Stomach (tissue), 9 donors: ENCODE results near the gene ATP6V0E2. TPM values are rescaled to one million over a fixed set of nuclear protein-coding genes. Genes with fewer than 3 reads are reported as not detected.

Experiments
- DNase-seq, 2 donors: peaks; one replicate each; pipeline versions ENCODE4 v3.0.0 to v3.0.0-alpha.2; 2013 to 2019
- H3K27ac ChIP-seq, 5 donors: fragments of 200-600 bp in 4 of 5; sonication (generic) in 4 of 5; one replicate each; pipeline ENCODE4 v1.5.1; 2013 to 2019; ENCODE audit warnings: mild to moderate bottlenecking in 1 of 5, moderate library complexity in 1 of 5
- H3K27me3 ChIP-seq, 3 donors: fragments of 200-600 bp; sonication (generic); one replicate each; pipeline ENCODE4 v1.5.1; 2017 to 2019; ENCODE audit warnings: mixed run types in 1 of 3
- H3K36me3 ChIP-seq, 4 donors: fragments of 200-600 bp; sonication (generic); 1 replicate in 3 of 4; 2 replicates in 1 of 4; pipeline ENCODE4 v1.5.1; 2016 to 2019
- H3K4me1 ChIP-seq, 4 donors: fragments of 200-600 bp; sonication (generic); one replicate each; pipeline ENCODE4 v1.5.1; 2016 to 2019
- H3K4me3 ChIP-seq, 4 donors: fragments of 200-600 bp; sonication (generic) in 3 of 4; one replicate each; pipeline ENCODE4 v1.5.1; 2016 to 2019; ENCODE audit warnings: mild to moderate bottlenecking in 1 of 4
- H3K9me3 ChIP-seq, 4 donors: fragments of 200-600 bp; sonication (generic); one replicate each; pipeline ENCODE4 v1.5.1; 2016 to 2019
- EP300 ChIP-seq: sonication (generic); formaldehyde crosslinking; IDR thresholded peaks from one replicate; pipeline ENCODE4 v1.6.1; 2017; ENCODE audit warnings: antibody characterized with exemption
- POLR2A ChIP-seq, 4 donors: fragments of 450-650 bp; IDR thresholded peaks; one replicate each; pipeline ENCODE4 v1.6.1; 2016; ENCODE audit warnings: antibody characterized with exemption in 4 of 4, control low read depth in 2 of 4, mild to moderate bottlenecking in 1 of 4, moderate library complexity in 1 of 4
- POLR2AphosphoS5 ChIP-seq, 3 donors: sonication (generic); formaldehyde crosslinking; IDR thresholded peaks; one replicate each; pipeline ENCODE4 v1.6.1; 2016; ENCODE audit warnings: antibody characterized with exemption in 3 of 3
- WGBS, 5 donors: extraction: QIAGEN DNeasy Blood & Tissue Kit in 3 of 5; methylation state at CpG; one replicate each; pipeline versions ENCODE4 v1.1.5 to v1.1.7; 2013 to 2018; 5-methylcytosine and 5-hydroxymethylcytosine counted together
- intact Hi-C: fragments of 100-400 bp; cut with DNase I; formaldehyde crosslinking; loops from one replicate; pipeline ENCODE4 v1.15.1; 2023; ENCODE audit warnings: low total_unique reads
- polyA plus RNA-seq, 3 donors: library from polyadenylated mRNA; stranded (reverse); fragments of 200-250 nt; gene quantifications; one replicate each; pipeline ENCODE4 v1.2.3, GENCODE V29; 2013
- total RNA-seq, 5 donors: library from RNA; depleted of rRNA; stranded (reverse); fragments of >200 nt; gene quantifications; one replicate each; pipeline versions ENCODE4 v1.1.0 to v1.2.3, GENCODE V29; 2014 to 2016
- TF ChIP-seq, protein P1 (sequence below), 7 experiments: fragments of 450-650 bp in 4 of 7; fragments of 200-600 bp in 3 of 7; sonication (generic) in 3 of 7; IDR thresholded peaks; one replicate each; pipeline ENCODE4 v1.5.1; 2016 to 2019; ENCODE audit warnings: antibody characterized with exemption in 7 of 7, control low read depth in 2 of 7, mild to moderate bottlenecking in 1 of 7
- donor health status: healthy with polysubstance abuse.
- donor health status: Bipolar disorder and iron deficiency.
- donor health status: healthy.

ATP6V0E2 gene
- total and polyA plus RNA-seq, 8 donors: 5.1 to 83.5 (median 17.1) TPM; not detected in 1

DNA sequence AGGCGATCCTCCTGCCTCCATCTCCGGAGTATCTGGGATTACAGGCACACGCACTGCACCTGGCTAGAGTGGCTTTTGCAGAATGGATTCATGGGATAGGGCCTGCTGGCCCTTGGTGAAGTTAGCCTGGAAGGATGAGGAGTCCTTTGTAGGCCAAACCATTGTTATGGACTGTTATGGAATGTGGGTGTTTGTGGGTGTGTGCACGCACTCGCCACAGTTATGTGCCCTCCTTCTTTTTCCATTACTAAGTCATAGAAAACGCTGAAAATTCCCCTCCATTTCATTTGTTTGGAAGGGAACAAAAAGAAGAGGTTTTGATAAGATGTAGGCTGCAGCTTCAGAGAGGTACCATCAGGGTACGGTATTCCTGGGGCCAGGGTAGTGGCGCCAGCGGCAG lies 20.6 kb upstream of the ATP6V0E2 start:
- no peaks in the 10 kb centered on the region for H3K9me3 ChIP-seq
- H3K4me1 ChIP-seq: peaks cover 12 to 21% (median 17%) of the 10 kb centered on the region in 4 donors
- DNase-seq: no peak
- no peak overlapping the region for H3K4me3 ChIP-seq
- no peaks in the 10 kb centered on the region for H3K27me3 ChIP-seq
- no peak for TF ChIP-seq EP300
- TF ChIP-seq, protein P1, sequence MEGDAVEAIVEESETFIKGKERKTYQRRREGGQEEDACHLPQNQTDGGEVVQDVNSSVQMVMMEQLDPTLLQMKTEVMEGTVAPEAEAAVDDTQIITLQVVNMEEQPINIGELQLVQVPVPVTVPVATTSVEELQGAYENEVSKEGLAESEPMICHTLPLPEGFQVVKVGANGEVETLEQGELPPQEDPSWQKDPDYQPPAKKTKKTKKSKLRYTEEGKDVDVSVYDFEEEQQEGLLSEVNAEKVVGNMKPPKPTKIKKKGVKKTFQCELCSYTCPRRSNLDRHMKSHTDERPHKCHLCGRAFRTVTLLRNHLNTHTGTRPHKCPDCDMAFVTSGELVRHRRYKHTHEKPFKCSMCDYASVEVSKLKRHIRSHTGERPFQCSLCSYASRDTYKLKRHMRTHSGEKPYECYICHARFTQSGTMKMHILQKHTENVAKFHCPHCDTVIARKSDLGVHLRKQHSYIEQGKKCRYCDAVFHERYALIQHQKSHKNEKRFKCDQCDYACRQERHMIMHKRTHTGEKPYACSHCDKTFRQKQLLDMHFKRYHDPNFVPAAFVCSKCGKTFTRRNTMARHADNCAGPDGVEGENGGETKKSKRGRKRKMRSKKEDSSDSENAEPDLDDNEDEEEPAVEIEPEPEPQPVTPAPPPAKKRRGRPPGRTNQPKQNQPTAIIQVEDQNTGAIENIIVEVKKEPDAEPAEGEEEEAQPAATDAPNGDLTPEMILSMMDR (IDR thresholded peaks at IDR 0.05): no peak
- no peak for TF ChIP-seq POLR2AphosphoS5 (IDR thresholded peaks at IDR 0.05)
- no peak for TF ChIP-seq POLR2A (IDR thresholded peaks at IDR 0.05)
- WGBS, 5 donors: 92 to 94% (median 93%) methylated on average over 9 of the region's 9 CpGs
- peaks cover 0 to 55% (median 42%) of the 10 kb centered on the region in 4 donors for H3K36me3 ChIP-seq
- intact Hi-C loops: no loop called here
- H3K27ac ChIP-seq: no peak overlapping the region

DNA sequence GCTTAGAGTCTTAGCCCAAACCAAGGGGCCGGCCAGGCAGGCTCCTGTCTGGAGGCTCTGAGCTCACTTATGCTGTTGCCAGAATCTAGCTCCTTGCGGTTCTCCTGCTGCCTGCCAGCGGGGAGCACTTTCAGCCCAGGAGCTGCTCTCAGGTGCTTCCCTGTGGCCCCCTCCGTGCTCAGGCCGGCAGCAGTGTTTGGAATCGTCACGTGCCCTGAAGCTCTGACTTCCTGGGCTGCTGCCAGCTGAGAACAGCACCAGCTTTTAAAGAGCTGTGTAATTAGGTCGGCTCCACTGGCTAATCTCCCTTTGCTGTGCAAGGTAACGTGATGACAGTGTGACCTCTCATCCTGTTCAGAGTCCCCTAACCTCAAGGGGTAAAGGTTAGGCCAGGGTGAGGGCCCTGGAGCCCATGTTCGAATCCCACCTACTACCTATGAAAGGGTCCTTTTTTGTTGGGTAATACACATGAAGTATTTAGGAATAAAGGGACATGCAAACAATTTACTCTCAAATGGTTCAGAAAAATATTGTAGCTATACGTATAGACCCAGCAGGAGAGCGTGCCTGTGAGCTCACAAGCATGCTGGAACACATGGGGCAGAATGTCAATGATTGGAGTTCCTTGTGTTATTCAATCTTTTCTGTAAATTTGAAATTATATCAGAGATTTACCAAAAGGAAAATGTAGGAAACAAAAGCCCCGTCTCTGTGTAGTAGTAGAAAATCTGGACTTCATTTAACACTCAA lies 19.0 kb upstream of the ATP6V0E2 start:
- TF ChIP-seq EP300: no peak
- TF ChIP-seq, protein P1 (IDR thresholded peaks at IDR 0.05): no peak
- no peak for TF ChIP-seq POLR2AphosphoS5 (IDR thresholded peaks at IDR 0.05)
- no peak for TF ChIP-seq POLR2A (IDR thresholded peaks at IDR 0.05)
- Histone ChIP-seq H3K4me3 (no peak overlapping the region), H3K4me1 (peaks cover 12 to 21% (median 17%) of the 10 kb centered on the region in 4 donors), H3K36me3 (peaks cover 0 to 53% (median 36%) of the 10 kb centered on the region in 4 donors), H3K27ac (peak overlapping the region in 3 of 5 donors; percentile 6 to 52 (median 22)), H3K9me3 (no peaks in the 10 kb centered on the region), H3K27me3 (no peaks in the 10 kb centered on the region)
- DNase-seq: peak; percentile 90 to 93
- intact Hi-C loops: no loop called here
- 24 to 36% (median 29%) methylated on average over 11 to 13 of the region's 13 CpGs for WGBS, 5 donors

DNA sequence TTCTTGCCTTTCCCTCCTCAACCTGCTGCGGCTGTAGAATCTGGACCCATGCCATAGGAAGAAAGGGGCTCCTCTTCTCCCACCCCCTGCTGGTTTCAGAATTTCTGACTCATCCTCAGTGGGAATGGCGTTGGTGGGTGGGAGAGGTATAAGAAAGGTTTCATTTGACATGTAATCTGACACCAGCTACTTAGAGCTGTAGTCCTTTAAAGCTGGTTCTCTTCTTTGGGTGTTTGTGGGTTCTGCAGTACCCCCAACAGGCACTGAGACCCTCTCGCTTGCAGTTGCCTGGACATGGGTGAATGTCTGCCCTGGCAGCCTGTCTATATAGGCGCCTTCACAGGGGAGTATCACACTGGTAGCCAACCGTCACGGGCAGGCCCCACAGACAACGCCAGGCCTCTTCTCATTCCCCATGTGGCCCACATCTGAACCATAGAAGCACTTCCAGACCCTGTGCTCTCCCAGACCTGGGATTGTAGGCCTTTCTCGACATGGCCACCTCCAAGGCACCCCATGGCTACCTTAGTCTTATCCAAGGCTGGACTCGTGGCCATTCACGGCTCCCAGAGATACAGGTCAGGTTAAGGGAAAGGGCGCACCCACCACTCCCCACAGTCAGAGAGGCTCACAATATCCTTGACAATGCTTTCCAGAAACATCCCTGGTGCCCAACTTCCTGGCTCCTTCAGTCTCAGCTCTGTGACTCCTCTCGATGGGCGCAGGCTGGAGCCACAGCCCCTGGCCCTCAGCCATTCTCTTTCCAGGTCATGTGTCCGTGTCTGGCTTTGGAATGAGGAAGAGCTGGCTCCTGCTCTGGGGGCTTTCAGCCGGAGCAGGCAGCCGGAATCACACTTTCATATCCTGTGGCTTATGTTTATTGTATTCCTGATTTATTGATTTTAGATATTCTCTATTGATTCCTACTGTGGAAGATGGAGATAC lies 18.1 kb upstream of the ATP6V0E2 start:
- WGBS, 5 donors: 70 to 80% (median 76%) methylated on average over 16 of the region's 16 CpGs
- Histone ChIP-seq H3K4me3 (no peak overlapping the region), H3K27me3 (no peaks in the 10 kb centered on the region), H3K4me1 (peaks cover 12 to 21% (median 17%) of the 10 kb centered on the region in 4 donors), H3K9me3 (no peaks in the 10 kb centered on the region), H3K27ac (no peak overlapping the region), H3K36me3 (peaks cover 2 to 53% (median 36%) of the 10 kb centered on the region in 4 donors)
- DNase-seq: peak in 1 of 2 donors; percentile 54
- intact Hi-C loops: no loop called here
- no peak for TF ChIP-seq POLR2AphosphoS5 (IDR thresholded peaks at IDR 0.05)
- no peak for TF ChIP-seq EP300
- TF ChIP-seq, protein P1 (IDR thresholded peaks at IDR 0.05): no peak
- TF ChIP-seq POLR2A (IDR thresholded peaks at IDR 0.05): no peak

DNA sequence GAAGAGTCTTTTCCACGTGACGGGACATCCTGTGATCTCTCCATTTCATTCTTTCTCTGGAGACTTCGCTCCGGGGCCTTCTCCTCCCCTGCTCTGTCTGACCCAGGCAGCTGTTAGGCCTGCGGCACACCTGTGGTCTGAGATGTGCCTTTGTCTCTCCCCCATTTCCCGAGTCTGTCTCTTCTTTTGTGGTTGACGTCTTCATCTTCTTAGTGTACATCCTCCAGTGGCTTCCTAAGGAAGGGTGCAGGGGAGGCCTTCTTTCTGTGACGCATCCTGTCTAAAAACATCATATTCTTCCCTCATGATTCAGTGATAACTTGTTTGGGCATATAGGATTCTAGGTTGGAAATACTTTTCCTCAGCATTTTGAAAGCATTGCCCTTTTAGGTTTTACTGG lies 17.2 kb upstream of the ATP6V0E2 start:
- DNase-seq: no peak
- no peaks in the 10 kb centered on the region for H3K9me3 ChIP-seq
- intact Hi-C loops: no loop called here
- 70 to 96% (median 89%) methylated on average over 8 of the region's 8 CpGs for WGBS, 5 donors
- H3K27me3 ChIP-seq: no peaks in the 10 kb centered on the region
- H3K36me3 ChIP-seq: peaks cover 9 to 53% (median 45%) of the 10 kb centered on the region in 4 donors
- H3K4me3 ChIP-seq: no peak overlapping the region
- H3K27ac ChIP-seq: no peak overlapping the region
- TF ChIP-seq POLR2A (IDR thresholded peaks at IDR 0.05): no peak
- peaks cover 12 to 21% (median 17%) of the 10 kb centered on the region in 4 donors for H3K4me1 ChIP-seq
